ENCODE data around the gene FAM167B. TPM values are rescaled to one million over a fixed set of nuclear protein-coding genes. Genes with fewer than 3 reads are reported as not detected.

Gene FAM167B
- total RNA-seq = 0.44 and 0.50 TPM in 2 replicates

GRCh38 chr1:32246888-32247273 lies at the start of gene FAM167B:
Gene FAM167B, plus strand, starts transcription at chr1:32247222. Its CDS starts 200 bp downstream, at chr1:32247422.

GRCh38 chr1:32200226-32201010 lies 46.6 kb upstream of the FAM167B start, which contains the start of gene CCDC28B:
Gene CCDC28B, plus strand, starts transcription at chr1:32200595. Its CDS starts 1,341 bp downstream, at chr1:32201936.

GRCh38 chr1:32205401-32206370 lies 41.3 kb upstream of the FAM167B start, which contains the start of gene IQCC:
Gene IQCC, plus strand, starts transcription at chr1:32205671. Its CDS starts 11 bp downstream, at chr1:32205682.

GRCh38 chr1:32208891-32209328 lies 38.1 kb upstream of the FAM167B start, which contains the start of gene DCDC2B:
Gene DCDC2B, plus strand, starts transcription at chr1:32209089. Its CDS starts 5 bp downstream, at chr1:32209094.

GRCh38 chr1:32221980-32222755 lies 24.9 kb upstream of the FAM167B start, which contains the start of the genes EIF3I and TMEM234:
Gene EIF3I, plus strand, starts transcription at chr1:32222407. Its CDS starts 35 bp downstream, at chr1:32222442.
Gene TMEM234, minus strand, starts transcription at chr1:32222353. Its CDS starts 31 bp downstream, at chr1:32222322.

GRCh38 chr1:32250893-32251716 lies 4.1 kb downstream of the FAM167B start, which contains the start of gene LCK:
Gene LCK, plus strand, starts transcription at chr1:32251265. Its CDS starts 23,065 bp downstream, at chr1:32274330.

GRCh38 chr1:32291708-32292538 lies 44.9 kb downstream of the FAM167B start, which contains the start of gene HDAC1:
Gene HDAC1, plus strand, starts transcription at chr1:32292083. Its CDS starts 87 bp downstream, at chr1:32292170.

Other genes starting within 250 kb of the FAM167B start
- gene KHDRBS1, start 233.4 kb upstream of the FAM167B start, total RNA-seq = 59.7 and 76.0 TPM in 2 replicates
- gene TMEM39B, start 174.3 kb upstream of the FAM167B start, total RNA-seq = 4.5 and 5.2 TPM in 2 replicates
- 35.1 TPM in 2 replicates for gene KPNA6, start 139.2 kb upstream of the FAM167B start, total RNA-seq
- 99.6 and 103 TPM in 2 replicates for gene TXLNA, start 67.5 kb upstream of the FAM167B start, total RNA-seq
- gene CCDC28B, start 46.6 kb upstream of the FAM167B start, total RNA-seq = 10.8 and 11.6 TPM in 2 replicates
- gene IQCC, start 41.6 kb upstream of the FAM167B start, total RNA-seq = 2.4 and 4.6 TPM in 2 replicates
- 0.12 TPM in 1 of 2 replicates, not detected in the other for gene DCDC2B, start 38.1 kb upstream of the FAM167B start, total RNA-seq
- gene TMEM234, start 24.9 kb upstream of the FAM167B start, total RNA-seq = 16.8 and 20.5 TPM in 2 replicates
- 350 and 441 TPM in 2 replicates for gene EIF3I, start 24.8 kb upstream of the FAM167B start, total RNA-seq
- not detected in 2 replicates for gene LCK, start 4.0 kb downstream of the FAM167B start, total RNA-seq
- gene HDAC1, start 44.9 kb downstream of the FAM167B start, total RNA-seq = 68.2 and 88.9 TPM in 2 replicates
- 10.5 and 18.9 TPM in 2 replicates for gene MARCKSL1, start 89.0 kb downstream of the FAM167B start, total RNA-seq
- gene FAM229A, start 115.3 kb downstream of the FAM167B start, total RNA-seq = 0.77 and 1.00 TPM in 2 replicates
- 0.33 and 5.1 TPM in 2 replicates for gene TSSK3, start 115.3 kb downstream of the FAM167B start, total RNA-seq
- 59.7 and 59.9 TPM in 2 replicates for gene BSDC1, start 147.2 kb downstream of the FAM167B start, total RNA-seq
- under 0.01 TPM in 1 of 2 replicates, not detected in the other for gene ZBTB8B, start 217.8 kb downstream of the FAM167B start, total RNA-seq